SK-N-SH treated with all-trans-retinoic acid at 6 μM for 48 hours (cell line): ENCODE data around the gene ZNF318.

ENCODE experiments used
- ATAC-seq: fragments of 200-7000 bp; cut with Tn5 transposase; 3 replicates; pipeline ENCODE4 v1.9.1; 2020; ENCODE audit warnings: mild to moderate bottlenecking, moderate library complexity
- ARNTL ChIP-seq: fragments of 450-650 bp; formaldehyde crosslinking; IDR thresholded peaks from 2 replicates; pipeline ENCODE4 v1.5.0; 2020; ENCODE audit warnings: low read depth, mild to moderate bottlenecking, moderate library complexity, borderline replicate concordance
- BACH2 ChIP-seq: fragments of 250-450 bp; sonication (Bioruptor Pico); IDR thresholded peaks from 2 replicates; pipeline ENCODE4 v1.9.0; 2021; ENCODE audit warnings: mild to moderate bottlenecking, borderline replicate concordance
- CREB5 ChIP-seq: fragments of 250-450 bp; sonication (Bioruptor Pico); IDR thresholded peaks from 2 replicates; pipeline ENCODE4 v1.5.1; 2020; ENCODE audit warnings: low read depth, mild to moderate bottlenecking, moderate library complexity
- CSDC2 ChIP-seq: fragments of 250-450 bp; sonication (Bioruptor Pico); IDR thresholded peaks from 2 replicates; pipeline ENCODE4 v1.5.0; 2020; ENCODE audit warnings: mild to moderate bottlenecking, moderate library complexity
- CSRNP3 ChIP-seq: fragments of 250-450 bp; sonication (Bioruptor Pico); IDR thresholded peaks from 2 replicates; pipeline ENCODE4 v1.5.1; 2021; ENCODE audit warnings: mild to moderate bottlenecking, moderate library complexity
- ESRRG ChIP-seq: fragments of 250-450 bp; sonication (Bioruptor Pico); IDR thresholded peaks from 2 replicates; pipeline ENCODE4 v1.6.1; 2021; ENCODE audit warnings: mild to moderate bottlenecking
- GLIS3 ChIP-seq: fragments of 250-450 bp; sonication (Bioruptor Pico); IDR thresholded peaks from 2 replicates; pipeline ENCODE4 v1.5.0; 2020; ENCODE audit warnings: mild to moderate bottlenecking, moderate library complexity
- ISL1 ChIP-seq: fragments of 250-450 bp; sonication (Bioruptor Pico); IDR thresholded peaks from 2 replicates; pipeline ENCODE4 v2.1.2; 2022; ENCODE audit warnings: mild to moderate bottlenecking, moderate library complexity
- OSR1 ChIP-seq: fragments of 250-450 bp; sonication (Bioruptor Pico); IDR thresholded peaks from 2 replicates; pipeline ENCODE4 v1.8.0; 2022; ENCODE audit warnings: moderate library complexity, mild to moderate bottlenecking, inconsistent platforms
- PPARA ChIP-seq: fragments of 250-450 bp; sonication (Bioruptor Pico); IDR thresholded peaks from 2 replicates; pipeline ENCODE4 v1.5.0; 2020; ENCODE audit warnings: mild to moderate bottlenecking, borderline replicate concordance
- RARB ChIP-seq: fragments of 250-450 bp; sonication (Bioruptor Pico); IDR thresholded peaks from 2 replicates; pipeline ENCODE4 v1.8.0; 2021; ENCODE audit warnings: mild to moderate bottlenecking, moderate library complexity
- SNAI2 ChIP-seq: fragments of 250-450 bp; sonication (Bioruptor Pico); IDR thresholded peaks from 2 replicates; pipeline ENCODE4 v1.5.0; 2020; ENCODE audit warnings: mild to moderate bottlenecking, moderate library complexity
- TCF4 ChIP-seq: fragments of 250-450 bp; sonication (Bioruptor Pico); IDR thresholded peaks from 2 replicates; pipeline ENCODE4 v1.8.0; 2021; ENCODE audit warnings: mild to moderate bottlenecking, moderate library complexity, borderline replicate concordance
- TOX ChIP-seq: fragments of 250-450 bp; sonication (Bioruptor Pico); IDR thresholded peaks from 2 replicates; pipeline ENCODE4 v1.8.0; 2021; ENCODE audit warnings: mild to moderate bottlenecking, moderate library complexity, borderline replicate concordance
- TSHZ2 ChIP-seq: fragments of 250-450 bp; sonication (Bioruptor Pico); IDR thresholded peaks from 2 replicates; pipeline ENCODE4 v1.5.0; 2020; ENCODE audit warnings: mild to moderate bottlenecking, moderate library complexity
- ZC3H10 ChIP-seq: fragments of 250-450 bp; sonication (Bioruptor Pico); IDR thresholded peaks from 2 replicates; pipeline ENCODE4 v1.5.1; 2021; ENCODE audit warnings: mild to moderate bottlenecking, moderate library complexity
- ZFP3 ChIP-seq: fragments of 250-450 bp; sonication (Bioruptor Pico); IDR thresholded peaks from 2 replicates; pipeline ENCODE4 v1.5.0; 2020; ENCODE audit warnings: mild to moderate bottlenecking, moderate library complexity
- ZFP30 ChIP-seq: fragments of 450-650 bp; formaldehyde crosslinking; IDR thresholded peaks from 2 replicates; pipeline ENCODE4 v1.5.0; 2022; ENCODE audit warnings: mild to moderate bottlenecking, moderate library complexity
- ZNF565 ChIP-seq: fragments of 450-650 bp; formaldehyde crosslinking; conservative IDR thresholded peaks from 2 replicates; pipeline ENCODE4 v1.5.0; 2020; ENCODE audit warnings: low read depth, mild to moderate bottlenecking, moderate library complexity
- ZNF70 ChIP-seq: fragments of 450-650 bp; formaldehyde crosslinking; IDR thresholded peaks from 2 replicates; pipeline ENCODE4 v1.5.0; 2020; ENCODE audit warnings: mild to moderate bottlenecking, moderate library complexity
- ZNF8 ChIP-seq: fragments of 450-650 bp; formaldehyde crosslinking; IDR thresholded peaks from 2 replicates; pipeline ENCODE4 v1.5.0; 2020; ENCODE audit warnings: mild to moderate bottlenecking, moderate library complexity
- TF ChIP-seq, protein P1 (sequence below): fragments of 250-450 bp; sonication (Bioruptor Pico); IDR thresholded peaks from 2 replicates; pipeline ENCODE4 v1.8.0; 2020; ENCODE audit warnings: mild to moderate bottlenecking, moderate library complexity, borderline replicate concordance

The ZNF318 gene

DNA sequence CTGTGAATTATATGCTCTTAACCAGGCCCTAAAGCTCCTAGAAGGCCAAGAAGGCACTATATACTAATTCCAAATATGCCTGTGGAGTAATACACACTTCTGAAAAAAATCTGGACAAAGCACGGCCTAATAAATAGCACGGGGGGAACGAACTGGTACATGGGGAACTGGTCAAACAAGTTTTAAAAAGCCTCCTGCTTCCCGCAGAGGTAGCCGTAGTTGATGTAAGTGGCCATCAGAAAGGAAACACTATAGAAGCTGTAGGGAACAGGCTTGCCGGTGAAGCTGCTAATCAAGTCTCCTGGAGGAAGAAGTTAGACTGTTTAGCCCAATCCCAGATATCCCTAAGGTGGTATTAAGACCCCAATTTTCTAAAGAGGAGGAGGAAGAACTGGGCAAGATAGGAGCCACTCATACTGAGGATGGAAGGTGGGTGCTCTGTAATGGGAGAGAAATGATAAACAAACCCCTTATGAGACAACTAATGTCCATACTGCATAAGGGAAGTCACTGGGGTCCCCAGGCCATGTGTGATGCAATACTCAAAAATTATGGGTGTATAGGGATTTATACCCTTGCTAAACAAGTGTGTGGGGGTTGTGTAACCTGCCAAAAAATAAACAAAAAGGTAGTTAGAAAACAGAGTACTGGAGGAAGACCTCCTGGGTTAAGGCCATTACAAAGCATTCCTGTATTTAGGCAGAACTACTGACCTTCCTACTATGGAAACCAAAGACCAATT lies 27.1 kb upstream of the ZNF318 start:
- TF ChIP-seq TOX (CRISPR knock-in tag) (no peak), BACH2 (no peak), ARNTL (CRISPR knock-in tag) (no peak), PPARA (CRISPR knock-in tag) (no peak), CSDC2 (no peak), ZNF565 (CRISPR knock-in tag) (no peak), SNAI2 (CRISPR knock-in tag) (no peak), ZC3H10 (CRISPR knock-in tag) (no peak), TSHZ2 (CRISPR knock-in tag) (no peak), ESRRG (CRISPR knock-in tag) (no peak), GLIS3 (CRISPR knock-in tag) (no peak), ZNF70 (CRISPR knock-in tag) (no peak), ZFP3 (CRISPR knock-in tag) (no peak)
- TF ChIP-seq, protein P1, sequence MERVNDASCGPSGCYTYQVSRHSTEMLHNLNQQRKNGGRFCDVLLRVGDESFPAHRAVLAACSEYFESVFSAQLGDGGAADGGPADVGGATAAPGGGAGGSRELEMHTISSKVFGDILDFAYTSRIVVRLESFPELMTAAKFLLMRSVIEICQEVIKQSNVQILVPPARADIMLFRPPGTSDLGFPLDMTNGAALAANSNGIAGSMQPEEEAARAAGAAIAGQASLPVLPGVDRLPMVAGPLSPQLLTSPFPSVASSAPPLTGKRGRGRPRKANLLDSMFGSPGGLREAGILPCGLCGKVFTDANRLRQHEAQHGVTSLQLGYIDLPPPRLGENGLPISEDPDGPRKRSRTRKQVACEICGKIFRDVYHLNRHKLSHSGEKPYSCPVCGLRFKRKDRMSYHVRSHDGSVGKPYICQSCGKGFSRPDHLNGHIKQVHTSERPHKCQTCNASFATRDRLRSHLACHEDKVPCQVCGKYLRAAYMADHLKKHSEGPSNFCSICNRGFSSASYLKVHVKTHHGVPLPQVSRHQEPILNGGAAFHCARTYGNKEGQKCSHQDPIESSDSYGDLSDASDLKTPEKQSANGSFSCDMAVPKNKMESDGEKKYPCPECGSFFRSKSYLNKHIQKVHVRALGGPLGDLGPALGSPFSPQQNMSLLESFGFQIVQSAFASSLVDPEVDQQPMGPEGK = no peak
- ATAC-seq = no peak

DNA sequence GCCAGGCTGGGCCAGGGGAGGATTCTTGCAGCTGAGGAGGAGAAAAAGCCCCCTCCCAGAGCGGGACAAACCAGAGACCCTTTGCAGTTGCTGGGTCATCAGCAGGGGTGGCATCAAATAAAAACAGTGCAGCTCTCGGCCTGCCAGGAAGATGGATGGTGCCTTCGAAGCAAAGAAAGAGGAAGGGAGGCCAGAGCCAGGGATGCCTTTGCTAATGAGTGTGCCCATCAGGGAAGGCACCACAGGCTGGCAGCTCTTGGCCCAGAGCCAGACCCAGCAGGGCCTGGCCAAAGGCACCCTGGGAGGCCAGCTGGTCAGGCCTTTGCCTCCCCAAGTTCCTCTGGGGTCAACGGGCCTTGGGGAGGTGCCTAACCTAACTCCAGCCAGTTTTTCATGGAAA lies 26.3 kb upstream of the ZNF318 start:
- ATAC-seq = no peak; the same call in 2 of the 3 replicates
- no peak for TF ChIP-seq ZNF70 (CRISPR knock-in tag)
- no peak for TF ChIP-seq ZFP30 (CRISPR knock-in tag)
- no peak for TF ChIP-seq ZNF8
- TF ChIP-seq CSRNP3 = no peak
- TF ChIP-seq ZNF565 (CRISPR knock-in tag) = no peak

DNA sequence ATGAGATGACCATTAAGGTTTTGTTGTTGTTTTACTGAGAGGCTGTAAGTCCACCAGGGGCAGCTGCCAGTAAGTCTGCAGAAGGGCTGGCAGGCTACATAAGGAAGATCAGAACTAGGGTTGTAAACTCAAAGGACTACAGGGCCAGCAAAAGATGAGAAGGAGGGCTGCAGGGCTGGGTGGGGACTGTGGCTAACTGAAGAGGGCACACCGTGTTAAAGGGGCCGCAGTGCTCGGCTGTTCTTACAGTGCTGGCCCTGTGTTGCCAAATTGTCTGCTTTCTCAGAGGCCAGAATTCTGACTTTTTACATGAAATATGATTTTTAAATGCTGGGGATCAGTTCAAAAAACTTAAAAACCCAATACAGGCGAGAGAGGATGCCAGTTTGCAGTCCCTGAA lies 25.5 kb upstream of the ZNF318 start:
- TF ChIP-seq ZNF565 (CRISPR knock-in tag) (no peak), OSR1 (no peak), BACH2 (no peak), CREB5 (CRISPR knock-in tag) (no peak), TCF4 (CRISPR knock-in tag) (no peak), ZFP30 (CRISPR knock-in tag) (no peak), TSHZ2 (CRISPR knock-in tag) (no peak), CSDC2 (no peak), TOX (CRISPR knock-in tag) (no peak), ZC3H10 (CRISPR knock-in tag) (no peak), ISL1 (no peak), RARB (CRISPR knock-in tag) (no peak)
- TF ChIP-seq, protein P1 = no peak

More for the DNA sequence above, 25.5 kb upstream of the ZNF318 start:
- no peak for ATAC-seq
